Right cardiac atrium (tissue), 5 donors: ENCODE data around the gene ATG3. TPM values are rescaled to one million over a fixed set of nuclear protein-coding genes. Genes with fewer than 3 reads are reported as not detected.
"Not testable (repeated sequence)": the region's sequence is repeated elsewhere in the genome, so short reads cannot be mapped to it uniquely, and the experiment has no call there.

Experiments used
- ATAC-seq, 2 donors: fragments of 200-7000 bp; cut with Tn5 transposase; one replicate each; pipeline versions ENCODE4 v1.8.0 to v1.9.1; 2020; ENCODE audit warnings: moderate library complexity in 2 of 2, mild to moderate bottlenecking in 1 of 2
- DNase-seq, 3 donors: peaks; one replicate each; pipeline ENCODE4 v3.0.0-alpha.2; 2020
- H3K27ac ChIP-seq: one replicate; pipeline ENCODE4 v1.5.1; 2013; ENCODE audit warnings: mild to moderate bottlenecking, low read length, control low read depth, moderate library complexity
- H3K27me3 ChIP-seq: one replicate; pipeline ENCODE4 v1.6.1; 2013; ENCODE audit not compliant: control insufficient read depth, insufficient read depth
- H3K4me1 ChIP-seq: one replicate; pipeline ENCODE4 v1.6.1; 2013; ENCODE audit warnings: low read length; ENCODE audit not compliant: control insufficient read depth, insufficient read depth
- H3K4me3 ChIP-seq: one replicate; pipeline ENCODE4 v1.5.1; 2013; ENCODE audit warnings: low read length, control low read depth
- H3K9me3 ChIP-seq: one replicate; pipeline ENCODE4 v1.6.1; 2013; ENCODE audit warnings: low read length; ENCODE audit not compliant: control insufficient read depth
- WGBS: extraction: QIAGEN DNeasy Blood & Tissue Kit; methylation state at CpG from one replicate; pipeline ENCODE4 v1.1.7; 2013; 5-methylcytosine and 5-hydroxymethylcytosine counted together
- intact Hi-C, 4 donors: fragments of 100-400 bp; cut with DNase I; formaldehyde crosslinking; loops; one replicate each; pipeline versions ENCODE4 v1.11.0 to v1.14.0; 2022 to 2023
- polyA plus RNA-seq: library from polyadenylated mRNA; stranded (reverse); fragments of 200-250 nt; gene quantifications from one replicate; pipeline ENCODE4 v1.2.3, GENCODE V29; 2013
- total RNA-seq, 4 donors: library from RNA; stranded (reverse); fragmentation: NEBNext Ultra II Directional; extraction: Animal tissue kit (Norgen Biotek cat#: 25700); gene quantifications; one replicate each; pipeline ENCODE4 v1.2.1, GENCODE V29; 2021
- donor health status: healthy with polysubstance abuse.
- donor health status: DM: no; HTN: yes; CAD: no.
- donor health status: DM: no; HTN: no; CAD: no.
- donor health status: DM: no; HTN: yes; CAD: no; lungs with severe emphysema.
- donor health status: DM: yes; HTN: yes; CAD: no.

The ATG3 gene
- total and polyA plus RNA-seq, 5 donors = 36.5 to 45.0 (median 40.9) TPM

DNA sequence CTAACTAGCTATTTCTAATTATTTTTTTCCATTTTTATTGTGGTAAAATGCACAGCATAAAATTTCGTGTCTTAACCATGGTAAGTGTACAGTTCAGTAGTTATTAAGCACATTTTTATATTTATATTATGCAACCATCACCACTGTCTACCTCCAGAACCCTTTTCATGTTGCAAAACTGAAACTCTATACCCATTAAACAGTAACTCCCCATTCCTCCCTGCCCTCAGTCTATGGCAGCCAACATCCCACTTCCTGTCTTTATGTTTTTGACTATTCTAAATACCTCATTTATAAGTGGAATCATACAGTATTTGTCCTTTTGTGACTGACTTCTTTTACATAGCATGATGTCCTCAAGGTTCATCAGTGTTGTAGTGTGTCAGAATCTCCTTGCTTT lies 25.6 kb upstream of the ATG3 start:
- intact Hi-C loops = loop anchor here in 2 of 4 donors (10.0 kb wide), 1 partner anchor 397 kb away; no protein-coding TSS in a partner anchor
- no peaks in the 10 kb centered on the region for H3K27me3 ChIP-seq
- no peaks in the 10 kb centered on the region for H3K9me3 ChIP-seq
- DNase-seq (no peak), ATAC-seq (no peak)
- no peak overlapping the region for H3K27ac ChIP-seq
- no peak overlapping the region for H3K4me3 ChIP-seq
- H3K4me1 ChIP-seq = no peaks in the 10 kb centered on the region
- WGBS = 94% methylated on average over 1 of the region's 1 CpG

DNA sequence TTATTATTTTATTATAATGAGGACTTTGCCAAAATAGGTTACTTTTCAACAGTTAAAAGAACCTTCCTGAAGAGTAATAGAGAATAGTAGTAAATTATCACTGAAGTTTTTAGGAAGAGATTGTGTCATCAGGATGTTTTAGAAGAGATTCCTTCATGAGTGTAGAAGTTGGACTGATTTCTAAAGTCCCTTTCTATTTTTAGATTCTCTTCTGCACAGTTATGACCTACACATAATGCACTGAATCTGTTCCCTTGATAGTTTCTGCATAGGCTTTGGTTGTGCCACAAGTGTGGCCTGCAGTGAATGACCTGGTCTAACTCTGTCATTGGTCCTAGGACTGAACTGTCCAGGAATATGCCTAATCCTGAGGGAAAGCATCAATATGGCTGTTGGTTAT lies 24.0 kb upstream of the ATG3 start:
- no peak for ATAC-seq
- intact Hi-C loops = loop anchor here in 2 of 4 donors (10.0 kb wide), 1 partner anchor 399 kb away; no protein-coding TSS in a partner anchor
- Histone ChIP-seq H3K27ac (no peak overlapping the region), H3K27me3 (no peaks in the 10 kb centered on the region), H3K9me3 (no peaks in the 10 kb centered on the region), H3K4me3 (no peak overlapping the region), H3K4me1 (no peaks in the 10 kb centered on the region)
- no peak for DNase-seq

DNA sequence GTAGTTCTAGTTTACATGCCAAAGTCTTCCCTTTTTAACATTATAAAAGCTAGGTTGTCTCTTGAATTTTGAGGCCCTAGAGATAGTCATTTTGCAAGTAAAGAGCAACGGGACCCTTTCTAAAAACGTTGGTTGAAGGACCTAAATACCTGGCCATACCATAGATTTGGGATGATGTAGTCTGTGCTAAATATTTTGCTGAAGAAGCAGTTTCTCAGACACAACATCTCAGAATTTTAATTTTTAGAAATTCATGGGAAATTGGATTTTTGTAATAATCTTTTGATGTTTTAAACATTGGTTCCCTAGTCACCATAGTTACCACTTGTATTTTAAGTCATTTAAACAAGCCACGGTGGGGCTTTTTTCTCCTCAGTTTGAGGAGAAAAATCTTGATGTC lies 21.3 kb upstream of the ATG3 start:
- DNase-seq (no peak), ATAC-seq (no peak)
- intact Hi-C loops = loop anchor here in 2 of 4 donors (10.0 kb wide), 1 partner anchor 402 kb away; no protein-coding TSS in a partner anchor
- Histone ChIP-seq H3K27me3 (no peaks in the 10 kb centered on the region), H3K4me3 (no peak overlapping the region), H3K27ac (no peak overlapping the region), H3K4me1 (no peaks in the 10 kb centered on the region), H3K9me3 (no peaks in the 10 kb centered on the region)
- WGBS = 79% methylated on average over 3 of the region's 3 CpGs

DNA sequence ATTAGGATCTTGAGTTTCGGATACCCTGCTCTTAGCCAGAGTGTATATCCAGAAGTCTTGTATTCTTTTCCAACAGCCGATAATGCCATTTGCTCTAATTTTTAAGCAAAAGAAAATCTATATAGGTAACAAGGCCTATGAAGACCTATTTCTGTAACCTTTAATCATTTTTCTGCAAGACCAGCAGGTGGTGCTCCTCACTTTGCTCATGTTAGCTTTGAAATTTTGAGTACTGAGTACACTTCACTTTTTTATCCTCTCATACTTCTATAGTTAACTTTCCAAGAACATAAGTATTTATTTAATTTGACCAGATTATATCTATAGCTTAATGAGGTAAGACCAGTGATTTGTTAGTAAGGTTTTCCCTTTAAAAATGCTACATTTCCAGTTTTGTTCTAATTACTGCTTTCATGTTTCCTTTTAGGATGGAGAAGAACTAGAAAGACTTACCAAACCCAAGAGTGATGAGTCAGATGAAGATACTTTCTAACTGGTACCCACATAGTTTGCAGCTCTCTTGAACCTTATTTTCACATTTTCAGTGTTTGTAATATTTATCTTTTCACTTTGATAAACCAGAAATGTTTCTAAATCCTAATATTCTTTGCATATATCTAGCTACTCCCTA lies 20.6 kb upstream of the ATG3 start:
- Histone ChIP-seq H3K4me3 (no peak overlapping the region), H3K27ac (no peak overlapping the region), H3K9me3 (no peaks in the 10 kb centered on the region), H3K4me1 (no peaks in the 10 kb centered on the region), H3K27me3 (no peaks in the 10 kb centered on the region)
- 68% methylated on average over 2 of the region's 2 CpGs for WGBS
- DNase-seq (no peak), ATAC-seq (no peak)
- intact Hi-C loops = loop anchor here in 2 of 4 donors (10.0 kb wide), 1 partner anchor 402 kb away; no protein-coding TSS in a partner anchor

DNA sequence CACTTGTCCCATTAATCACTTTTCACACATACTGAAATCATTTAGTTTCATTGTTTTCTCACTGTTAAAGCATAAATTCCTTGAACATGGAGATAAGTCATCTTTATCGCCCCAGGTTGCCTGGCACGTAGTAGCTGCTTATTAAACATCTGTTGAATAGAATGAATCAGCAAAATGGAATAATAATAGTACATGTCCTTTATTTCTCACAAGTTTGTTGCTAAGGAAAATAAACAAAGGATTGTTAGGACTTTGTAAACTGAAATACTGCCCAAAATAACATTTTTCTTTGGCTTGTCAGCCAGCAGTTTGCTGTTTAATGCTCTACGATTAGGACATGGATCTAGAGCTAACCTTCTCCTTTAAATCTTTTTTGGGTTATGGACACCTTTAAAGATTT lies 17.9 kb upstream of the ATG3 start:
- no peaks in the 10 kb centered on the region for H3K9me3 ChIP-seq
- no peaks in the 10 kb centered on the region for H3K4me1 ChIP-seq
- H3K27me3 ChIP-seq = no peaks in the 10 kb centered on the region
- 55% methylated on average over 3 of the region's 3 CpGs for WGBS
- no peak for DNase-seq
- intact Hi-C loops = loop anchor here in 2 of 4 donors (10.0 kb wide), 1 partner anchor 405 kb away; no protein-coding TSS in a partner anchor
- H3K4me3 ChIP-seq = no peak overlapping the region
- no peak overlapping the region for H3K27ac ChIP-seq
- peak; percentile 16 to 62 for ATAC-seq

DNA sequence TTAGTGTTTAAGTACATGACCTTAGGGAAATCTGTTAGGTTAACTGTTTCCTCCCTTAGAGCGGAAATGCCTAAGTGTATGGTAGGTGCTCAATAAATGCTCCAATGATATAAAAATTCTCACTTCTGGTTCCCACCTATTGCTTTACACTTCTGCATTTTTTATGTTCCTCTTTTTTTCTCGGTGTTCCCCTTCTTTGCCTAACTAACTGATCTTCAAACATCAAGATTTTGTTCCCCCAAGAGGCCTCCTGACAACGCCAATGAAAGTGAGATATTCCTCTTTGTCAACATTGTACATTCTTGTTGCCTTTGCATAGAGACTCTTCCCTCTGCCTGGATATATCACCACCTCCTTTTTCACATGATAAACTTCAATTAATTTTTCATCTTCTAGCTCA lies 17.5 kb upstream of the ATG3 start:
- DNase-seq = no peak
- ATAC-seq = no peak
- no peak overlapping the region for H3K27ac ChIP-seq

DNA sequence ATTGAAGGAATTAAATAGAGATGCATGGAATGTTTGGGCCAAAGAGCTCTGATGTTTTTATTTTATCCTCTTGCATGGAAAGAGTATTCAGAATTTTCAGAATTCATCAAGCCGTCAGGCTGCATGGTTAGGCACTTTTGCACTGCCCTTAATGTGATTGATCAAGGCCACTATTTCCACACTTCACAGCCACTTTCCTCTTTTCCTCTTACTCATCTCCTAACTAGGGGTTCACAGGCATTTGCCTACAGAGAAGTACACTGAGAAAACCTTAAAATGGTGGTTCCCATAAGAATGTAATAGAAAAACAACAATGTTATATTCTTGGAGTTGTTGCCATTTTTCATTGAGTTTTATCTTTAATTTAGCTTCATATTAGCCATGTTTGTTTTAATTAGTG lies 10.9 kb upstream of the ATG3 start:
- Histone ChIP-seq H3K4me3 (no peak overlapping the region), H3K27ac (no peak overlapping the region), H3K4me1 (no peaks in the 10 kb centered on the region), H3K9me3 (no peaks in the 10 kb centered on the region), H3K27me3 (no peaks in the 10 kb centered on the region)
- no peak for DNase-seq
- 89% methylated on average over 1 of the region's 1 CpG for WGBS
- no peak for ATAC-seq
- intact Hi-C loops = no loop called here

More for the DNA sequence above, 17.5 kb upstream of the ATG3 start:
- Histone ChIP-seq H3K4me1 (no peaks in the 10 kb centered on the region), H3K27me3 (no peaks in the 10 kb centered on the region), H3K9me3 (no peaks in the 10 kb centered on the region), H3K4me3 (no peak overlapping the region)
- 84% methylated on average over 3 of the region's 3 CpGs for WGBS
- intact Hi-C loops = no loop called here

DNA sequence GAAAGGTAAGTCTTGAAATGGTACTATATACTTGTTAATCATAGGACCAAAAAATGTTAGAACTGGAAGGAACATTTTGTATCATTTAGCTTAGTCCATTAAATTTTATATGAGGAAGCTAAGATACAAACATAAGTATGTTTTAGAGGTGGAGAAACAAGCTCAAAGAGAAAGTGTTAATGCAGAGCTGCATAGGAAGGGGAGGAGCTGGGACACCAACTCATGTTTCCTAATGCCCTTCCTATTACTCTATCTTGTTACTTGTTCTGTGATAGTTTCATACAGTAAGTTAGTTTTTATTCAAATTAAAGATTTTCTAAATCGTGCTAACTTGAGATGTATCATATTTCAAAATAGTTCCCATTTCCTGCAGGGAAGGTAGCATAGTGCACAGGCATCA lies 7.5 kb upstream of the ATG3 start:
- intact Hi-C loops = no loop called here
- DNase-seq (no peak), ATAC-seq (no peak)
- Histone ChIP-seq H3K27me3 (no peaks in the 10 kb centered on the region), H3K9me3 (no peaks in the 10 kb centered on the region), H3K27ac (no peak overlapping the region), H3K4me1 (no peaks in the 10 kb centered on the region), H3K4me3 (no peak overlapping the region)
- 56% methylated on average over 1 of the region's 1 CpG for WGBS

DNA sequence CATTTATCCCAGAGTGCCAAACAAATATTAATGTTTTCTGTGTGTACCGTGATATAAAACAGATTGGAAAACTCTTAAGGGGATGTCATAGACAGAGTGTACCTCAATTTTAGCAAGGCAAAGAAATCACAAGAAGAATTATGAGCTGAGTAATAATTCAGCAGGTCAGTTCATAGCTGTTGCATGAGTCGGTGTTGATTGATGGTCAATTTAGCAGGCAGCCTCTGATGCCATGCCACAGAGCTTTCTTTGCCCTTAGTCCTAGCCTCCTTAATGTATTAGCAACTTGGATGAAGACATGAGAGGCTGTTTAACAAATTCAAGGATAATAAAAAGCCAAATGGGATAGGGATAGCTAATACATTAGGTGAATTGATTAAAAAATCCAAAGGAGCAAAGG lies 6.9 kb upstream of the ATG3 start:
- no peaks in the 10 kb centered on the region for H3K4me1 ChIP-seq
- H3K9me3 ChIP-seq = no peaks in the 10 kb centered on the region
- no peak overlapping the region for H3K4me3 ChIP-seq
- ATAC-seq (no peak), DNase-seq (no peak)
- H3K27ac ChIP-seq = no peak overlapping the region
- intact Hi-C loops = no loop called here
- 90% methylated on average over 2 of the region's 2 CpGs for WGBS
- H3K27me3 ChIP-seq = no peaks in the 10 kb centered on the region

DNA sequence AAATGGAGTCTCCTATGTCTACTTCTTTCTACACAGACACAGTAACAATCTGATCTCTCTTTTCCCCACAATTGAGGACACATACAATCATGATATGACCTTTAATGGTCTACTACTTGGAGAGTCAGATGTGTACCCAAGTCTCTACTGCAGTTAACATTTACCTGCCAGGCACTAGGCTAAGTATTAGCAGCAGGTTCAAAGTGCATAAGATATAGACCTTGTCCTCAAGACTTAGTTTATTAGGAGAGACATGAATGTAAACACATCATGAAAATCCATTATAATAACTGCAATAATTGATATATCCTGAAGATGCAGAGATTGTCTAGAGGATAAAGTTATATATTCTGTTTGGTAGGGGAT lies 3.2 kb upstream of the ATG3 start:
- H3K4me1 ChIP-seq = no peaks in the 10 kb centered on the region
- H3K4me3 ChIP-seq = no peak overlapping the region
- DNase-seq (no peak), ATAC-seq (no peak)
- no peaks in the 10 kb centered on the region for H3K9me3 ChIP-seq
- intact Hi-C loops = no loop called here
- no peak overlapping the region for H3K27ac ChIP-seq
- no peaks in the 10 kb centered on the region for H3K27me3 ChIP-seq

DNA sequence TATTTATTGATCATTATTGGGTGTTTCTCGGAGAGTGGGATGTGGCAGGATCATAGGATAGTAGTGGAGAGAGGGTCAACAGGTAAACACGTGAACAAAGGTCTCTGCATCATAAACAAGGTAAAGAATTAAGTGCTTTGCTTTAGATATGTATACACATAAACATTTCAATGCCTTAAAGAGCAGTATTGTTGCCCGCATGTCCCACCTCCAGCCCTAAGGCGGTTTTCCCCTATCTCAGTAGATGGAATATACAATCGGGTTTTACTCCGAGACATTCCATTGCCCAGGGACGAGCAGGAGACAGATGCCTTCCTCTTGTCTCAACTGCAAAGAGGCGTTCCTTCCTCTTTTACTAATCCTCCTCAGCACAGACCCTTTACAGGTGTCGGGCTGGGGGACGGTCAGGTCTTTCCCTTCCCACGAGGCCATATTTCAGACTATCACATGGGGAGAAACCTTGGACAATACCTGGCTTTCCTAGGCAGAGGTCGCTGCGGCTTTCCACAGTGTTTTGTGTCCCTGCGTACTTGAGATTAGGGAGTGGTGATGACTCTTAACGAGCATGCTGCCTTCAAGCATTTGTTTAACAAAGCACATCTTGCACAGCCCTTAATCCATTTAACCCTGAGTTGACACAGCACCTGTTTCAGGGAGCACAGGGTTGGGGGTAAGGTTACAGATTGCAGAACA lies 2.6 kb upstream of the ATG3 start:
- H3K27ac ChIP-seq, H3K9me3 ChIP-seq, H3K4me1 ChIP-seq, intact Hi-C loops, H3K27me3 ChIP-seq, DNase-seq, ATAC-seq, H3K4me3 ChIP-seq: not testable (repeated sequence)
- 70% methylated on average over 13 of the region's 15 CpGs for WGBS

DNA sequence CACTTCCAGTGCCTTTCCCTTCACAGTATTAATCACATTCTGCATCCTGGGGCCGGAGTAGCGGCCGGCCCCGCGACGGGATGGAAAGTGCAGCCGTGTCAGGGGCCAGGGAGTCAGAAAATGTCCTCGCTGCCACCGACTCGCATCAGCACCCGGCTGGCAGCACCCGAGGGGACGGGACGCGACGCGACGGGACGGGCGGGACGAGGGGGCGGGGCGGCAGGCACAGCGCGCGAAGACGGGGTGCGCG lies 353 bp downstream of the ATG3 start:
- intact Hi-C loops = no loop called here
- H3K9me3 ChIP-seq = no peaks in the 10 kb centered on the region
- no peaks in the 10 kb centered on the region for H3K4me1 ChIP-seq
- no peak for DNase-seq
- WGBS = under 1% methylated on average over 29 of the region's 29 CpGs
- no peaks in the 10 kb centered on the region for H3K27me3 ChIP-seq
- peak overlapping the region; percentile 83 for H3K4me3 ChIP-seq
- peak overlapping the region; percentile 84 for H3K27ac ChIP-seq
- ATAC-seq = peak; percentile 79 to 81
